SU-DHL-6 (cell line): ENCODE measurements around the gene USP7.

ENCODE experiments used
- H2AFZ ChIP-seq: fragments of 200-600 bp; sonication (generic); 2 replicates; pipeline ENCODE4 v1.6.1; 2014; ENCODE audit warnings: low read depth, mild to moderate bottlenecking, moderate library complexity, mixed read lengths, antibody characterized with exemption, low read length; ENCODE audit not compliant: severe bottlenecking
- H3F3A ChIP-seq: fragments of 200-600 bp; shearing (Covaris generic); 2 replicates; pipeline ENCODE4 v1.6.0; 2016; ENCODE audit warnings: antibody characterized with exemption, mild to moderate bottlenecking; ENCODE audit not compliant: insufficient read depth
- H3K27ac ChIP-seq: fragments of 200-600 bp; sonication (generic); 2 replicates; pipeline ENCODE4 v1.5.1; 2016; ENCODE audit warnings: low read depth, mild to moderate bottlenecking, low read length, moderate library complexity, mixed read lengths
- H3K27me3 ChIP-seq: fragments of 200-600 bp; sonication (generic), shearing (Covaris generic); 2 replicates; pipeline ENCODE4 v1.6.0; 2014; ENCODE audit warnings: mild to moderate bottlenecking, low read length
- H3K36me3 ChIP-seq: fragments of 200-600 bp; sonication (generic); 2 replicates; pipeline ENCODE4 v1.6.1; 2014; ENCODE audit warnings: mild to moderate bottlenecking, low read length, mixed read lengths
- H3K4me2 ChIP-seq: fragments of 300-600, 200-600 bp; shearing (Covaris generic), sonication (generic); 2 replicates; pipeline ENCODE4 v1.6.0; 2014; ENCODE audit warnings: low read length, low read depth, mild to moderate bottlenecking; ENCODE audit not compliant: poor library complexity, severe bottlenecking
- H3K4me3 ChIP-seq: fragments of 200-600 bp; sonication (generic); 2 replicates; pipeline ENCODE4 v1.5.1; 2014; ENCODE audit warnings: antibody characterized with exemption, low read length, mild to moderate bottlenecking, mixed read lengths; ENCODE audit not compliant: insufficient read depth, poor library complexity, severe bottlenecking
- H3K79me2 ChIP-seq: fragments of 200-600 bp; sonication (generic); 2 replicates; pipeline ENCODE4 v1.6.1; 2014; ENCODE audit warnings: mild to moderate bottlenecking, low read length, moderate library complexity; ENCODE audit not compliant: insufficient read depth
- H3K9ac ChIP-seq: fragments of 200-600 bp; sonication (generic); 2 replicates; pipeline ENCODE4 v1.7.0; 2014; ENCODE audit warnings: mild to moderate bottlenecking, low read length
- H3K9me2 ChIP-seq: fragments of 200-600 bp; sonication (generic); replicated peaks from 2 replicates; pipeline ENCODE4 v1.6.1; 2014; ENCODE audit warnings: low read length; ENCODE audit not compliant: insufficient read depth
- H3K9me3 ChIP-seq: fragments of 200-600 bp; sonication (generic); 2 replicates; pipeline ENCODE4 v1.6.1; 2014; ENCODE audit warnings: low read length, mixed read lengths; ENCODE audit not compliant: insufficient read depth
- H4K20me1 ChIP-seq: fragments of 200-600 bp; sonication (generic); 2 replicates; pipeline ENCODE4 v1.6.1; 2014; ENCODE audit warnings: low read depth, mild to moderate bottlenecking, antibody characterized with exemption, low read length, moderate library complexity, mixed read lengths
- CTCF ChIP-seq: fragments of 200-600 bp; sonication (generic); IDR thresholded peaks from one replicate; pipeline ENCODE4 v1.5.1; 2017; ENCODE audit warnings: antibody characterized with exemption, mild to moderate bottlenecking, low read length, moderate library complexity; ENCODE audit not compliant: insufficient read depth, poor library complexity, severe bottlenecking
- EZH2phosphoT487 ChIP-seq: fragments of 200-600 bp; sonication (generic), shearing (Covaris generic); conservative IDR thresholded peaks from 2 replicates; pipeline ENCODE4 v1.6.1; 2018; ENCODE audit warnings: mild to moderate bottlenecking, antibody characterized with exemption, low read length, moderate library complexity, mixed read lengths

USP7 gene

GRCh38 chr16:8915722-8916301 is 47.9 kb downstream of the USP7 start:
- no peaks in the 10 kb centered on the region; the same call in 1 of the 2 replicates for H3F3A ChIP-seq
- no peak overlapping the region for H3K27ac ChIP-seq
- no peak overlapping the region for H3K4me3 ChIP-seq
- peaks cover 10% of the 10 kb centered on the region for H4K20me1 ChIP-seq
- H3K27me3 ChIP-seq: no peaks in the 10 kb centered on the region
- peaks cover 59% of the 10 kb centered on the region for H3K36me3 ChIP-seq
- H2AFZ ChIP-seq: no peak overlapping the region
- no peak for TF ChIP-seq EZH2phosphoT487
- no peak overlapping the region for H3K4me2 ChIP-seq
- peaks cover 35% of the 10 kb centered on the region; the same call in 1 of the 2 replicates for H3K79me2 ChIP-seq
- H3K9me2 ChIP-seq: no peaks in the 10 kb centered on the region
- H3K9ac ChIP-seq: no peak overlapping the region
- no peaks in the 10 kb centered on the region for H3K9me3 ChIP-seq

- TF ChIP-seq EZH2phosphoT487 (no peak), CTCF (no peak)
- no peak overlapping the region for H3K4me3 ChIP-seq
- H2AFZ ChIP-seq: no peak overlapping the region
- H3K27me3 ChIP-seq: no peaks in the 10 kb centered on the region
- no peaks in the 10 kb centered on the region for H3K9me2 ChIP-seq
- H3K4me2 ChIP-seq: no peak overlapping the region
- no peaks in the 10 kb centered on the region; the same call in 1 of the 2 replicates for H3F3A ChIP-seq
- H3K79me2 ChIP-seq: peaks cover 36% of the 10 kb centered on the region; the same call in 1 of the 2 replicates
- no peak overlapping the region for H3K27ac ChIP-seq
- H3K36me3 ChIP-seq: peaks cover 53% of the 10 kb centered on the region
- peaks cover 10% of the 10 kb centered on the region for H4K20me1 ChIP-seq
- H3K9me3 ChIP-seq: no peaks in the 10 kb centered on the region
- no peak overlapping the region for H3K9ac ChIP-seq
Measured at GRCh38 chr16:8914098-8914497, 49.6 kb downstream of the USP7 start.

- Histone ChIP-seq H3K36me3 (peaks cover 56% of the 10 kb centered on the region), H3K4me2 (no peak overlapping the region), H3K27ac (no peak overlapping the region), H3K27me3 (no peaks in the 10 kb centered on the region), H3K9ac (no peak overlapping the region), H3K9me2 (no peaks in the 10 kb centered on the region), H3K9me3 (no peaks in the 10 kb centered on the region), H3K4me3 (no peak overlapping the region), H3K79me2 (peaks cover 36% of the 10 kb centered on the region; the same call in 1 of the 2 replicates), H2AFZ (no peak overlapping the region), H4K20me1 (peaks cover 15% of the 10 kb centered on the region), H3F3A (no peaks in the 10 kb centered on the region; the same call in 1 of the 2 replicates)
- TF ChIP-seq CTCF: no peak
- TF ChIP-seq EZH2phosphoT487: no peak
Measured at GRCh38 chr16:8912793-8913192, 50.9 kb downstream of the USP7 start.

GRCh38 chr16:8910811-8911210 is 52.9 kb downstream of the USP7 start:
- H3K4me2 ChIP-seq: no peak overlapping the region
- H3K36me3 ChIP-seq: peaks cover 54% of the 10 kb centered on the region
- no peak overlapping the region for H3K4me3 ChIP-seq
- H3F3A ChIP-seq: no peaks in the 10 kb centered on the region
- H3K27ac ChIP-seq: no peak overlapping the region
- H4K20me1 ChIP-seq: peaks cover 19% of the 10 kb centered on the region
- no peaks in the 10 kb centered on the region for H3K9me2 ChIP-seq
- H3K9ac ChIP-seq: no peak overlapping the region
- no peaks in the 10 kb centered on the region for H3K9me3 ChIP-seq
- peaks cover 34% of the 10 kb centered on the region; the same call in 1 of the 2 replicates for H3K79me2 ChIP-seq
- no peaks in the 10 kb centered on the region for H3K27me3 ChIP-seq
- H2AFZ ChIP-seq: no peak overlapping the region
- no peak for TF ChIP-seq EZH2phosphoT487
- no peak for TF ChIP-seq CTCF
